ENCODE data around the gene PCBD2. TPM values are rescaled to one million over a fixed set of nuclear protein-coding genes. Genes with fewer than 3 reads are reported as not detected.

PCBD2 gene
- total RNA-seq, 2 experiments from 2014 or later = 9.6 to 10.5 TPM

DNA sequence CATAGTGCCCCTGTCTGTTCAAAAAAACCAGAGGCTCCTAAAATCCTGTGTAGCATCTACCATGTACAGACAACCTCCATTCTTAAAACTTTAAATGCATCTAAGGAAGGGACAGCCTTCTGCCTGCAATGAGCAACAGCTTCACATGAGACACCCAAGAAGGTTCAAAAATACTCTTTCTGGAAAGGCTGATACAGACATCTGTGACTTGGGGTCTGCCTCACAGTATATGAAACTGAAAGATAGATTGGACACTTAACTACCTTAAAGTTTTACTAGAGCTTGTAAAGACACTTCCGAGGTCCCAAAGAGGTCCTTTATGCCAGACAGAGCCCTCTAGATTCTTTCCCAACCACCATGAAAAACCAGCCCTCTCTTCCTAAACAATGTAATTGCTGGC, 34.6 kb downstream of the PCBD2 start:
- CTCF ChIA-PET = no interaction called here
- Mint-ChIP-seq H3K9me3 (no peaks in the 10 kb centered on the region), H3K4me3 (no peak overlapping the region), H3K36me3 (ENCODE audit: low read depth) (peaks cover 7% of the 10 kb centered on the region), H3K4me1 (ENCODE audit: low read depth) (no peaks in the 10 kb centered on the region), H3K27me3 (ENCODE audit: low read depth) (no peaks in the 10 kb centered on the region), H3K27ac (no peak overlapping the region)
- intact Hi-C loops (cut with micrococcal nuclease) = no loop called here
- no peak for DNase-seq

DNA sequence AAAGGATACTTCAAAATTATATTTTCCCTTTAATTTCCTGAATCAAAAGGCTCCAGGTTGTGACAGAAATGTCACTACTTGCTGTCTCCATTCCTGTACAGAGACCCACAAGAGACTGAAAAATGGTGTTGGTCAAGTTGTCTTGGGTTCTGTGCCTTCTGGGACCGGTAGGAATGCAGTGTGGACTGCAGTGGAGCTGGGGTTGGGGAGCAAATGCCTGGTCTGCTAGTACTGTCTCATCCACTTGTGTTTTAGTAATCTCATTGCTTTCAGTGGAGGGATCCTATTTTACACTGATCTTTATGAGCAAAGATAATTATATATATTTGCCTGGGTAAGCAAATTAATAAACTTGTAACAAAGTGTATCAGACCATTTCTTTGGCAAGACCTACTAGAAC, 38.6 kb downstream of the PCBD2 start:
- Mint-ChIP-seq H3K27ac (no peak overlapping the region), H3K27me3 (ENCODE audit: low read depth) (no peaks in the 10 kb centered on the region), H3K36me3 (ENCODE audit: low read depth) (peaks cover 2% of the 10 kb centered on the region), H3K4me3 (no peak overlapping the region), H3K9me3 (no peaks in the 10 kb centered on the region), H3K4me1 (ENCODE audit: low read depth) (no peaks in the 10 kb centered on the region)
- intact Hi-C loops (cut with micrococcal nuclease) = no loop called here
- no peak for DNase-seq
- CTCF ChIA-PET = interaction anchor here (0.6 kb wide), 1 partner anchor 8 kb away, joined by 3 read pairs; no protein-coding TSS in a partner anchor

DNA sequence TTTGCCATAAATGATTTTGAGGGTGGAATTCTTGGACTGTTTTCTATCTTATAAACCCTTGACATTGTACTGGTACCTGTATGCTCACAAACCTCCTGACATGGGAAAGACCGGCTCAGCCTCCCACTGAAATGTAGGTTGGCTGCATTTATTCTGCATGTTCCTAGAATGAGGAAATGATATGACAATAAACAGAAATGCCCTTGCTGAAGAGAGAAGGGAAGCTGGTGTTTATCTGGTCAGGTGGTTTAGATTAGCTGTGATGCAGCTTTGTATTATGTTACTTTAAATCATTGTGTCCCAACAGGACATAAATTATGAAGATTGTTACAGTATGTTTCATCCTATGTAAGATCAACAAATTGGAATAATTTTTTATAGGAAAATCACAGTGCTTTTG, 39.7 kb downstream of the PCBD2 start:
- DNase-seq = no peak
- H3K4me1 Mint-ChIP-seq (ENCODE audit: low read depth) = no peaks in the 10 kb centered on the region
- peaks cover 2% of the 10 kb centered on the region for H3K36me3 Mint-ChIP-seq (ENCODE audit: low read depth)
- no peak overlapping the region for H3K27ac Mint-ChIP-seq
- no peaks in the 10 kb centered on the region for H3K9me3 Mint-ChIP-seq
- intact Hi-C loops (cut with micrococcal nuclease) = no loop called here
- no peak overlapping the region for H3K4me3 Mint-ChIP-seq
- CTCF ChIA-PET = no interaction called here
- H3K27me3 Mint-ChIP-seq (ENCODE audit: low read depth) = no peaks in the 10 kb centered on the region

DNA sequence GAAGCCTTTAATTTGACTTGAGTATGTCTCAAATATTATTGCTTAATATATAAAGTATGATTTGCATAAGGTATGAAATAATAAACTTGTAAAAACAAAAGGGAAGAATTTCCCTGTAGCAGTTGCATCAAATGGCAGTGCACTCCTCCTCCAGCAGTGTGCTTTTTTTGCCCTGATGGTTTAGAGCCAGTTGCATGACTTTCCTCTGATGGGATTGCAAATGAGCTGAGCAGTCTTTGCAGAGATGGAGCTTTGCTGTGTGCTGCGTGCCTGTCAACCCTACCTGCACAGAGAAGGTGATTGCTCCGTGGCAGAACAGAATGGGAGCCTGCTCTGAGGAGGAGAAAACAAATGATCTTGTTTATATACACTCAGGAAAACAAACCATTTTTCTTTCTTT, 40.1 kb downstream of the PCBD2 start:
- CTCF ChIA-PET = no interaction called here
- DNase-seq = no peak
- intact Hi-C loops (cut with micrococcal nuclease) = no loop called here

DNA sequence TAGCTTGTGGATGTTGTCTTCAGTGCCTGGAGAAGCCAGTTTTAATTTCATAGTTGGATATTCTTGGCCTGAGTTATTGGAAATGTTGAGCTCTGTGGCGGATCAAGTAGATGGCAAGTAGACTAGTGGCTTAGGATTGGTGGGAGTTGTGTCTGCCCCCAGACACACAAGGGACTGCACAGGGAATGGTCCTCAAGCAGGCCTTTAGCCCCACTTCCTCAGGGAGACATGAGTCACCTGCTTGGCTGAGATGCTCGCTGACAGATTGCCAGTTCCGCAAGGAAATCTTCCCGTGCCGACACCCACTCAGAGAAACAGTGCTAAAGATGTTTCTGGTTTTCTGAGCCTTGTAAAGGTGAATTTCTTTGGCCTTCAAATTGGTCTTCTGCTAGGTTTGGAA, 44.0 kb downstream of the PCBD2 start:
- Mint-ChIP-seq H3K36me3 (ENCODE audit: low read depth) (peaks cover 1% of the 10 kb centered on the region), H3K9me3 (no peaks in the 10 kb centered on the region), H3K27me3 (ENCODE audit: low read depth) (no peaks in the 10 kb centered on the region), H3K27ac (no peak overlapping the region), H3K4me3 (no peak overlapping the region), H3K4me1 (ENCODE audit: low read depth) (no peaks in the 10 kb centered on the region)
- CTCF ChIA-PET = no interaction called here
- no peak for DNase-seq
- intact Hi-C loops (cut with micrococcal nuclease) = no loop called here

More for the DNA sequence above, 40.1 kb downstream of the PCBD2 start:
- Mint-ChIP-seq H3K9me3 (no peaks in the 10 kb centered on the region), H3K4me3 (no peak overlapping the region), H3K27ac (no peak overlapping the region), H3K4me1 (ENCODE audit: low read depth) (no peaks in the 10 kb centered on the region), H3K27me3 (ENCODE audit: low read depth) (no peaks in the 10 kb centered on the region), H3K36me3 (ENCODE audit: low read depth) (peaks cover 2% of the 10 kb centered on the region)

DNA sequence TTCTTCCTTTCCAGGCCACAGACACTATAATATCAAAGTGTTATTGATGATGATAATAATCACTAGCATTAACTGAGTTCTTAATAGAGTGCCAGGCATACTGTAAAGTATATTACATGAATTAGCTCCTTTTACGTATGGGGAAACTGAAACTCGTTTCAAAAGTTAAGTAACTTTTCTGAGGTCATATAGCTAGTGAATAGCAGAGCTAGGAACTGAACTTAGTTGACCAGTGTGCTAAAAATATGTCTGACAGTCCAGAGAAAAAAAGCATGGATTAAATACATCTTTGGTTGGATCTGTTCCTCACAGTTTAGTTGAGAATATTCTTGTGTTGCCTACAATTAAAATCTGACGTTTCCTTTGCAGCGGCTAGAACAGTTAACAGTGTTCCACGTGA, 44.4 kb downstream of the PCBD2 start:
- Mint-ChIP-seq H3K4me3 (no peak overlapping the region), H3K27me3 (ENCODE audit: low read depth) (no peaks in the 10 kb centered on the region), H3K4me1 (ENCODE audit: low read depth) (no peaks in the 10 kb centered on the region), H3K27ac (no peak overlapping the region), H3K36me3 (ENCODE audit: low read depth) (peaks cover 3% of the 10 kb centered on the region), H3K9me3 (peaks cover 2% of the 10 kb centered on the region)
- intact Hi-C loops (cut with micrococcal nuclease) = no loop called here
- DNase-seq = no peak
- CTCF ChIA-PET = no interaction called here

DNA sequence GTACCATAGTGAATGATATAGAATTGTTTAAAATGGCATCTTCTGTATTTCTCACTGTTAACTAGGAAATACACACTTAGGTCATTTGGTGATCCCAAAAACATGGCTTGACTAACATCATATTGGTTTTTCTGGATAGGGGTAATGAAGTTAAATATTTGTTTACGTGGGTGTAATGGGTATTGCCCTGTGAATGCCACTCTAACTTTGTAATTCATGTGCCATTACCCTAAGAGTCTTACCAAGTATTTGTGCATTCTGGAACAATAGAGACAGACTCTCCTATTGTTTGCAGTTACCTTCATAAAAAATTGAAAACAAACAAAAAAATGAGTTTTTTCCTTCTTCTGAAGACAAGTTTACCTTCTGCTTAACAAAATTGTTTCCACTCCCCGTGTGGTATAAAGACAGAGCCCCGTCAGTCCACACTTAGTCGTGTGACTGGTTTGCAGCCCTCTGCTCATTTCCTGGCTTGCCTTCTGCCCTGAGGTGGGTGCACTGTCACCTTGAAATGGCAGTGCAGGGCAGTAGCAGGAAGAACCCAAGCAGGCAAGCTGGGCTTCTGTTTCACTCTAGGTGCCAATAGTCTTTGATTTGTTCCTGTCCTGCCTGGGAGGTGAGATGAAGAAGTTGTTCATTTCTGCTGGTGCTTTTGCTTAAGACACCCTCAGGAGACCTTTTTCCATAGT, 53.1 kb downstream of the PCBD2 start:
- peaks cover 10% of the 10 kb centered on the region for H3K36me3 Mint-ChIP-seq (ENCODE audit: low read depth)
- intact Hi-C loops (cut with micrococcal nuclease) = no loop called here
- peaks cover 4% of the 10 kb centered on the region for H3K4me1 Mint-ChIP-seq (ENCODE audit: low read depth)
- no peak overlapping the region for H3K27ac Mint-ChIP-seq
- DNase-seq = no peak
- CTCF ChIA-PET = no interaction called here
- no peak overlapping the region for H3K4me3 Mint-ChIP-seq
- H3K27me3 Mint-ChIP-seq (ENCODE audit: low read depth) = no peaks in the 10 kb centered on the region
- peaks cover 7% of the 10 kb centered on the region for H3K9me3 Mint-ChIP-seq

DNA sequence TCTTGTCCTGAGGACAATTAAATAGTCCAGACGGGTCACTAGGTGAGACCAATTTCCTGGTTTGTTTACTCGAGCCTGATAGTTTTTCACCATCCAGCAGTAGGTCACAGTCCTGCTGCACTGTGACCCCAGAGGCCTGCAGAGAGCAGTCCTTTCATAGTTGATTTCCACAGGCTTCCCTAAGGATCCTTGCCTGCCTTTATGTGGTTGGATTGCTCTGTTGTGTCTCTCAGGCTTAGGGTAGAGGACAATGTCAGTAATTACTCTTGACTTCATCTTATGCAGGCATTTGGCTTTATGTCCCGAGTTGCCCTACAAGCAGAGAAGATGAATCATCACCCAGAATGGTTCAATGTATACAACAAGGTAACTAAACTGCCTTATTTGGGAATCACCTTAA, 53.8 kb downstream of the PCBD2 start:
- Mint-ChIP-seq H3K4me1 (ENCODE audit: low read depth) (peaks cover 7% of the 10 kb centered on the region), H3K4me3 (no peak overlapping the region), H3K27me3 (ENCODE audit: low read depth) (no peaks in the 10 kb centered on the region), H3K27ac (no peak overlapping the region), H3K36me3 (ENCODE audit: low read depth) (peaks cover 10% of the 10 kb centered on the region), H3K9me3 (peaks cover 7% of the 10 kb centered on the region)
- intact Hi-C loops (cut with micrococcal nuclease) = no loop called here
- DNase-seq = no peak
- CTCF ChIA-PET = no interaction called here

DNA sequence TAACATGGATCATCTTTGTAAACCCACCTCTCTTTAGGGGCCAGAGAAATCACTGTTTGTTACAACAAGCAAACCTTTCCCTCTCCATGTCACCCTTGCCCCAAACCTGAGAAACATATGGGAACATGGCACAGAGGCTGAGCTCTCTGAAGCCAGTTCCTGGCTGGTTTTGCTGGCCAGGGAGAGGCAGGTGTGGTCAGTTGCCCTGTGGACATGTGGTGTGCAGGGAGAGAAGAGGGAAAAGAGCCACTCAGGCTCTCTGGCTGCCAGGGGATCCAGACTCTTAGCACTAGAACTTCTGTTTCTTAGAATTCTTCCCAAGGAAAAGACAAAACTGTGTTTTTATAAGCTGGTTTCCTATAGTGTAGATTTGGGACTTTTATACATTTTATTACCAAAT, 58.2 kb downstream of the PCBD2 start:
- CTCF ChIA-PET = no interaction called here

DNA sequence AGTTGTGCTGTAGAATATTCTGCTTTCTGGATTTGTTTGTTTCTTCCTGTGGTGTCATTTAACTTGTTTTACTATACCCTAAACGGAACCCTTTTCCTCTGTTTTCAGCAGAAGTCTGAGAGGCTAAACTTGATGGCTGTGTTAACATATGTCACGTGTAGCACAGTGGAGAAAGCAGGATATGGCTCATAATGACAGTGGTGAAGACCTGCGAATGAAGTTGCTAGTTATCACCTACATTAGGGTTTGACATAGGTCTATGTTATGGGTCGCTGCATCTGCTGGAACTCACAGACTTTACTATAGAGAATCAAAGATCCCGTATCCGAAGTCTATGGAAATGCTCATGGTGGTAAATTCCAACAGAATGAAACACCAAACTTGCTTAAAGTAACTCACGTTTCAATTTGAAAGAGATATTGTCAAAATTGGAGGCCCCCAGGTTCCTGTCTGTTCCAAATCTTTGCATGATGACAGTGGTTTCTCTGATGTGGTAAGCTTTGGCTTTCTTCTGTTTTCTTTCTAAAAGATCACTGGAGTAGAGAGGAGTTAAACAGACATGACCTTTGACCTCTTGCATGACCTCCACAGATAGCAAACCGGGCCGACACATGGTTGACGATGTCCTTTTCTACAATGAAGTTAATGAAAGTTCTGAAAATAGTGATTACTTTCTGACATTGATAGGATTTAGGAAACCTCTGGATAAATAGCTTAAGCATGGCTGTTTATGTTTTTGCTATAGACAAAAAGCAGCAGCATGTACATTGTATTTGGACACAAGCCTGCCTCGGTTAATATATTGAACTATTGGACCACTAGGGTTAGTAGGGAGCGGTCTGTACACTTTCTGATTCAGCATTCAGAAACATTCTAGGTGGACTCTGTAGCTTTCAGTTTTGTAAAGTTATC, 59.7 kb downstream of the PCBD2 start:
- no peak overlapping the region for H3K4me3 Mint-ChIP-seq
- H3K4me1 Mint-ChIP-seq (ENCODE audit: low read depth) = peaks cover 27% of the 10 kb centered on the region
- no peaks in the 10 kb centered on the region for H3K27me3 Mint-ChIP-seq (ENCODE audit: low read depth)
- peak; percentile 39 for DNase-seq
- peak overlapping the region; percentile 62 for H3K27ac Mint-ChIP-seq
- intact Hi-C loops (cut with micrococcal nuclease) = loop anchor here (1.0 to 5.0 kb wide), 3 partner anchors 24 to 68 kb away; partner anchors contain the start of gene PITX1
- H3K9me3 Mint-ChIP-seq = no peaks in the 10 kb centered on the region
- CTCF ChIA-PET = interaction anchor here (1.0 to 2.0 kb wide), 2 partner anchors 47 to 60 kb away, joined by 4 to 8 read pairs; partner anchors contain the start of gene PCBD2
- no peaks in the 10 kb centered on the region for H3K36me3 Mint-ChIP-seq (ENCODE audit: low read depth)

More for the DNA sequence above, 58.2 kb downstream of the PCBD2 start:
- Mint-ChIP-seq H3K4me3 (no peak overlapping the region), H3K27ac (no peak overlapping the region), H3K4me1 (ENCODE audit: low read depth) (peaks cover 31% of the 10 kb centered on the region), H3K27me3 (ENCODE audit: low read depth) (no peaks in the 10 kb centered on the region), H3K9me3 (no peaks in the 10 kb centered on the region), H3K36me3 (ENCODE audit: low read depth) (no peaks in the 10 kb centered on the region)
- intact Hi-C loops (cut with micrococcal nuclease) = loop anchor here (5.0 kb wide), 1 partner anchor 69 kb away; the partner anchor contains the start of gene PITX1
- DNase-seq = no peak

DNA sequence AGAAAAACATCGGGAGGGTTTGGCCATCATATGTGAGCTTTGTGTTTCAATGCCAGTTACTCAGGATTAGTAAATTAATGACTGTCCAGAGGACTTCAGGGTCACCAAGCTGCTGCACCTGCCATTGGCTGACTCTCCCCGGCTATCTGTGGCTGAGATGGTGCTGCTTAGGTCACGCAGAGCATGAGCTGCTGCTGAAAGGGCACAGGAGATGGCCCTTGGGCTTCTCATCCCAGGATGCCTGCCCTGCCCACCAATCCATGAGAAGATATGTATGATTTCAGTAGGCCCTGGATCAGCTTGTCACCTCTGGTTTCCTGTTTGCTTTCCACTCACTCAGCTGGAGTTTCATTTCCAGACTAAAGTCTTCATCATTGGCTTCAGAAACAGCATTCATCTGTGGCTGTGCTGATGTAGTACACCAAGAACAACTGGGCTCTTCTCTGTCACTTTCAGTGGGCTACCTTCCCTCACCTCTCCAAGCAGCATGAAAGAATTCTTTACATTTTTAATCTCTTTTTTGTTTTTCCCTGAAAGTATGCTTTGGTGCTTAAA, 60.4 kb downstream of the PCBD2 start:
- intact Hi-C loops (cut with micrococcal nuclease) = loop anchor here (1.0 kb wide), 1 partner anchor 23 kb away; no protein-coding TSS in a partner anchor
- Mint-ChIP-seq H3K27ac (peak overlapping the region; percentile 73), H3K36me3 (ENCODE audit: low read depth) (no peaks in the 10 kb centered on the region), H3K27me3 (ENCODE audit: low read depth) (no peaks in the 10 kb centered on the region), H3K4me1 (ENCODE audit: low read depth) (peaks cover 27% of the 10 kb centered on the region), H3K9me3 (no peaks in the 10 kb centered on the region), H3K4me3 (no peak overlapping the region)
- CTCF ChIA-PET = interaction anchor here (1.0 to 2.0 kb wide), 2 partner anchors 48 to 61 kb away, joined by 4 to 8 read pairs; partner anchors contain the start of gene PCBD2
- DNase-seq = peak; percentile 45

DNA sequence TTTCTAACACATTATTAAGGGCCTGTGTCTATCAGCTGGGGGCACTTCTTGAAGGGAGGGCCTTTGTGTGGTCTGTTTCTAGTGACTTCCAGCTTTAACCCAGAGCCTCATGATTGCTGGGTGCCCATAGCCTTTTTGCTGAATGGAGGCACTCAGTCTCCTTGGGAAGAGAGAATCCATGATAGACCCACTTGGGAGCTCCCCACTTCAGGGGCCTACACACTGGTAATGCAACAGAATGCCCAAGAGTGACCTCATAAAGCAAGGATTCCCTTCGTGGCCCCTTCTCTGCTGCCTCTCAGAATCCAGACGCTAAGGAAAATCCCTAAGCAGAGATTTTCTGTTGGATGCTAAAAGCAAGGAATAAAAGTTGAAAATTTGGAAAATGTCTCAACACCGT, 62.7 kb downstream of the PCBD2 start, which contains the start of gene CATSPER3:
Gene CATSPER3, plus strand, starts transcription at position 301 of the 400 bp plus-strand sequence. Its CDS starts 85 bp downstream, at position 386.
- CTCF ChIA-PET = interaction anchor here (1.1 kb wide), 1 partner anchor 63 kb away, joined by 5 read pairs; no protein-coding TSS in a partner anchor
- intact Hi-C loops (cut with micrococcal nuclease) = no loop called here
- Mint-ChIP-seq H3K27me3 (ENCODE audit: low read depth) (no peaks in the 10 kb centered on the region), H3K27ac (no peak within 1 kb of the TSS), H3K9me3 (no peaks in the 10 kb centered on the region), H3K4me3 (no peak within 1 kb of the TSS), H3K36me3 (ENCODE audit: low read depth) (peaks cover 3% of the 10 kb centered on the region), H3K4me1 (ENCODE audit: low read depth) (peaks cover 27% of the 10 kb centered on the region)
- no peak for DNase-seq

Measured in activated naive CD4-positive, alpha-beta T cell treated with anti-CD3 and anti-CD28 coated beads for 36 hours (primary cell).